Stimulated activated CD8-positive, alpha-beta memory T cell treated with anti-CD3 and anti-CD28 coated beads, Interleukin-7, amount 100 ng/mL, for 24 hours (primary cell): ENCODE data around the gene DSTYK.
"Not testable (repeated sequence)": the region's sequence is repeated elsewhere in the genome, so short reads cannot be mapped to it uniquely, and the experiment has no call there.

ENCODE experiments used
- DNase-seq: peaks from one replicate; pipeline ENCODE4 v3.0.0-alpha.2; 2020; ENCODE audit warnings: low read depth

The DSTYK gene

DNA sequence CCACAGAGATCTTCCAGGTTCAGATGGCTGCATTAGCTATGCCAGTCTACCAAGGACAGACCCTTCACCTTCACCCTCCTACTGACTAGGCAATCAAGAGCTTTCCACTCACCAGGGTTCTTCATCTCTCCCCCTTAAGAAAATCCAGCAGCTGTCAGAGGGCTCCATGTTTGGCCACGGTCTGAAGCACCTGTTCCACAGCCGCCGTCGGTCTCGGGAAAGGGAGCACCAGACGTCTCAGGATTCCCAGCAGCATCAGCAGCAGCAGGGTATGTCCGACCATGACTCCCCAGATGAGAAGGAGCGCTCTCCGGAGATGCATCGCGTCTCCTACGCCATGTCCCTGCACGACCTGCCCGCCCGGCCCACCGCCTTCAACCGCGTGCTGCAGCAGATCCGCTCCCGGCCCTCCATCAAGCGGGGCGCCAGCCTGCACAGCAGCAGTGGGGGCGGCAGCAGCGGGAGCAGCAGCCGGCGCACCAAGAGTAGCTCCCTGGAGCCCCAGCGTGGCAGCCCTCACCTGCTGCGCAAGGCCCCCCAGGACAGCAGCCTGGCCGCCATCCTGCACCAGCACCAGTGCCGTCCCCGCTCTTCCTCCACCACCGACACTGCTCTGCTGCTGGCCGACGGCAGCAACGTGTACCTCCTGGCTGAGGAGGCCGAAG lies 30.0 kb upstream of the DSTYK start:
- DNase-seq = no peak

DNA sequence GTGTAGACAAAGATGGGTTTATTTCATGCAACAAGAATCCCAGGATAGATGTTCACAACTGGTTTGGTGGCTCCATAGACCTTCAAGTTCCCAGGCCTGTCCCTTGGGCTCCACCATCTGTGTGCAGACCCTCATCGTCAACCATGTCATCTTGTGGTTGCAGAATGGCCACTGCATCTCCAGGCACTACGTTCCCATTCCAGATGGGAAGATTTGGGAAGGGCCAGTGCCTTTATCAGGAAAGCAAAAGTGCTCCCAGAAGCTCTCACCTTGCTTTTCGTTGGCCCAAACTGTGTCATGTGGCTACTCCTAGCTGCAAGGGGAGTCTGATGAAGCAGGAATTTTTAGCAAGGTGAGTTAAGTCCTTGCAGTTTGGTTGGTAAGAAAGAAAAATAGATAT lies 29.1 kb upstream of the DSTYK start:
- DNase-seq = no peak

DNA sequence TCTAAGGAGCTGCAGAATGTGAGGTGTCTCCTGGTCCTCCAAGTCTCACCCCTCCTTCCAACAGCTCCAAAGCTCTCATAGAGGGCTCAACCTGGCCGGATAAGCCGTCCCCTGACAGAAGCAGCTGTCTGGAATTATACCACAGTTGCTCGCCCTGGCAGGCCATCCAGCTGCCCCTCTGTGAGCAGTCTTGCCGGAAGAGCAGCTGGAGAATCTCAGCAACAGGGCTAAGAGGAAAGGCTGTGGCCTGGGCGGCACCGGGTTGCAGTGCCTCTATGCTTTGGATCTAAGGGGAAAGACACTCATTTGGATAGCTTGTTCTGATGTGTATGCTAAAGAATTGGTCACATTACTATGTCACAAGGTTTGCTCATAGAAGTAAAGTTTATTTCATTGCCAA lies 28.6 kb upstream of the DSTYK start:
- DNase-seq = no peak

DNA sequence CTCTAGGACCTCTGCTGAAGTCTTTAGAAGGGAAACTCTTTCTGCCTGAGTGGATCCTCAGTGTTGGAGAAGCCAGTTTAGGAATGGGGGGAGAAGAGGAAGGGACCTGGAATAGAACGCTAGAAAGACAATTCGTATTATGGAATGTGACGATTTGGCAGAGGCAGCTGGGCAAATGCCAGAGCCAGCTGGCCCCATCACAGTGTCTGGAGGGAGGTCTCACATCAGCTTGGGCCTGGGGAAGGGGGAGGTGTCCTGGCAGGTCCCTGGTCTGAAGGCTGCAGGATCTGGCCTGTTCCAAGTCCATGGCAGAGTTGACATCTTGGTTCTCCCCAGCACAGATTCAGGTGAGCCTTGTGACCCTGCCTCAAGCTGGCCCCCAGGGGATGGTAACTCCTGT lies 27.6 kb upstream of the DSTYK start:
- DNase-seq = no peak

DNA sequence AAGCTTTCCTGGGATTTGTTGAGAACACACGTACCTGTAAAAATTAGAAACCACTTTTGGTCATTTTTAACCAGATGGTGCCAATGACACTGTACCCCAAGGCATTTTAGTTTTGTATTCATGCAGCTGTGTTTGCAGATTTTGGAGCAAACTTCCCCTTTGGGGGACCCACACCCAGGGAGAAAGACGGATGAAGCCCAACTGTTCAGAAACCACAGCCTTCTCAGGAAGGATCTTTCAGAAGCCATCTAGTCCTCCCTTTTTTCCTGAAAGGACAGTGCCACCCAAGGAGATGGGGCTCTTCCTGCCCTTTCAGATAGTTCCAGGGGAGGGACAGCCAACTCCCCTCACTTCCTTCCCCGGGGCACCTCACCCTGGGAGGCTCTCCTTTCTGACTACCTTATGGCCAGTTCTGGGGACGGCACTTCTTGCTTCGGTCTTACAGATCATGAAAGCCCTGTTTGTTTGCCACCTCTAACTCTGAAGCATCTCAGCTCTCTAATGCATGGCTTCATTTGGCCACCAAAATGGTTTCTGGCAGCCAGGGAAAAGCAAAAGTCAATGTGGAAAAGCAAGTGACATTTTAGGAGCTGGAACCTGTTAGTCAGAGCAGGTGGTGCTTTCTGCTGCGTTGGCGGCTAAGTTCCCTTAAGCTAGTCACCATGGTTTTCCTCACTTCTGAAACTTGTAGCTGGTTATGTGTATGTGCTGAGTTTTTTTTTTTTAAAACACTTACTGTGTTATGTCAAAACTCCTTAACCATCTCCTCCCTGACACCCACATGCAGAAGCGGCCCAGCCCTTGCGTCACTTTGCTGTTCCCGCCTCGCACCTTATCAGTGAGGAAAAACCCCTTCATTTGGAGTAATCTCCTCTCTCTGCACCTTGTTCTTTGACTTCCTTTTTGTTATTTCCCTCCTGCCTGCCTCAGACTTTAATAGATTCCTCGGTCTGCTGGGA lies 26.3 kb upstream of the DSTYK start:
- no peak for DNase-seq

DNA sequence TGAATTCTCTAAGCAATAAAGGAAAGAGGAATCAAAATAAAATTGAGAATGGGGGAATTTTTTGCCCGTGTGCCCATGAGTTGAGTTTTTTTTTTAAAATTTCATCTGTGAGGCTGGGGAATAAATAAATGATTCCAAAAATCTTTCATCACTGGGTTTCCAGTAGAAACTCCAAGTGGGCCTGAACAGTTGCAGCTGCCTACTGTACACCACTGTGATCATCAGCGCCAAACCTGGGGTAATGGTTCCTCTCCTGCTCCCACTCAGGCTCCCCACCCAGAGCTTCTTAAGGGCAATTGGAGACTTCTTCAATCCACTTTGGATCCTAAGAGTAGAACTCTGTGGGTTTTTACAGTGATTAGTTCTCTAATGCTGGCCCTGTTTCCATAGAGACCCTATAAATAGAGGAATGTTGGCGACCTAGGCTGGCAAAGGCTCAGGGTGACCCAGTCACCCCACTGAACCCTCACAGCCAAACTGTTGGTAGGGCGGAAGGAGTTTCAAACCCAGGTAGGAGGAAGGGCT lies 25.5 kb upstream of the DSTYK start:
- DNase-seq = no peak

DNA sequence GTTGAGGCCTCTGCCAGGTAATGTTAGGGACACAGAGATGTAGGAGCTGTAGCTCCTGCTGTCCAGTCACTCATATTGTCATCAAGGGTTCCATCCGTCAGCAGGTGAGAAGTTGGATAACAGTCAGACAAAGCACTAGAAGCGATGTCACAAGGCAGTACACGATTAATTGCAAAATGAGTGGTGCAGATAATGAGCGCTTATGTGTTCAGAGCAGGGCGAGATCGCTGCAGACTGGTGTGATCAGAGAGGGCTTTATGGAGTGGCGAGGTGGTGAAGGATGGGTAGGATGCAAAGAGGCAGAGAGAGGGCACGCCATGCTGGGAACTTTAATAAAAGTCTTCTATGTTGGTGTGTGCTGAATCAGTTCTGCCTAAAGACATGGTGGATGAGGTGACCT lies 25.0 kb upstream of the DSTYK start:
- no peak for DNase-seq

DNA sequence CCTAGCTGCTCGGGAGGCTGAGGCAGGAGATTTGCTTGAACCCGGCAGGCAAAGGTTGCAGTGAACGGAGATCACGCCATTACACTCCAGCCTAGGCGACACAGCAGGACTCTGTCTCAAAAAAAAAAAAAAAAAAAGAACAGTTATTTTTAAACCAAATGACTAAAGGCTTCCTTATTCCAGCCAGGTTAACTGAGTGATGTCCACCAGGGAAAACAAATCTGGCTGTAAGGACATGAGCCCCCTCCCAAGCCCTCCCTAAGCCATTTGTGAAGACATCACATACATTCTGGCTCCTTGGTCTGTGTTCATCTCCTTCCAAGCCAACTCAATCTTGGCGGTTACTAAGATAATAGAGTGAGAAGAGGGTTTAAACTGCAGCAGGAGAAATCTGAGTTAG lies 24.4 kb upstream of the DSTYK start:
- DNase-seq = no peak

DNA sequence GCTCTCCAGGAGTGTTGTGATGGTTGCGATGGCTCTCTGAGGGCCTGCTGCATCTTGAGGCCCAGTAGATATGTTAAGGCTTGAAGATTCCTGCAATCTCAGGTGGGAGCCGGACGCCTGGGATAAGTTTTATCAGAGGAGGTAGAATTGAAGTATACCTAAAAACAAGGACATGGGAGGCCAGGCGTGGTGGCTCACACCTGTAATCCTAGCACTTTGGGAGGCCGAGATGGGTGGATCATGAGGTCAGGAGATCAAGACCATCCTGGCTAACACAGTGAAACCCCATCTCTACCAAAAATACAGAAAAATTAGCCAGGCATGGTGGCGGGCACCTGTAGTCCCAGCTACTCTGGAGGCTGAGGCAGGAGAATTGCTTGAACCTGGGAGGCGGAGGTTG lies 22.5 kb upstream of the DSTYK start:
- not testable (repeated sequence) for DNase-seq

DNA sequence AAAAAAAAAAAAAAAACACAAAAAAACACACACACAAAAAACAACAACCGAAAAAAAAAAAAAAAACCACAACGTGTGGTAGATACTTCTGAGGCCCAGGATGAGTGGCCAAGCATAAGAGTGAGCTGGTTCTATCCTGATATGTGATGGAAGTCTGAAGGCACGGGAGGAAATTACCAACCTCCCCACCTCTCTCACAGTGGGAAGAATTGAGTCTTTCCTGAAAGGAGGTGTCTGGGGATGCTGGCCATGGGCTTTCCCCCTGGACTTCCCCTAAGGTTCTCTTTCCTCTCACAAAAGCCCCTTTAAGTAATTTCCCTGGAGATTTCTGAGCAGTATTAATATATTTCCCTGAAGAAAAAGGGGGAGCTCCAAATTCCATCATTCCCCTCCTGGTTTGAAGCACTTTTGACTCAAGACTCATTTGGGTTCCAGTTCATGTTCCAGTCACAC lies 21.5 kb upstream of the DSTYK start:
- DNase-seq = no peak

DNA sequence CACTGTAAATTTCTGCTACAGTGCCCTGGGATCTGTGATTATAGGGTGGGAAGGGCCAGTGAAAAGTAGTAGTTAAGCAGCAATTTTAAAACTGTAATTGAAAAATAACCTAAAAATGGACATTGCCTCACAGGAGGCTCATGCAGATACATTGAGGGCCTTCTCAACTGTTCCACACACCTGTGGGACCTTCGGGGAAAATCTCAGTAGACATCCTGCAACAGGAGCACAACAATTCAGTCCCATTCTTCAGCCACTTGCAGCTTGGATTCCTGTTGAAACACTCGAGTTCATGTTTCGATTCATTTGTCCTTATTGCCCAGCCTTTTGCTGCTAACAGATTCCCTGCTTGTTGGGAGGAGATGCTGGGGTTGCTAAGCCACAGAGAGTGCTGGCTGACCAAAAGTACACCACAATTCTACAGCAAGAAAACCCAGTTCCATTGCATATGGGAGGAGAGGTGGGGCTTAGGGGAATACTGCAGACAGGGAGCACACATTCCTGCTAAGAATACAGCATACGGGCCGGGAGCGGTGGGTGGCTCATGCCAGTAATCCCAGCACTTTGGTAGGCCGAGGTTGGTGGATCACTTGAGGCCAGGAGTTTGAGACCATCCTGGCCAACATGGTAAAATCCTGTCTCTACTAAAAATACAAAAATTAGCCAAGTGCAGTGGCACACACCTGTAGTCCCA lies 20.8 kb upstream of the DSTYK start:
- no peak for DNase-seq

DNA sequence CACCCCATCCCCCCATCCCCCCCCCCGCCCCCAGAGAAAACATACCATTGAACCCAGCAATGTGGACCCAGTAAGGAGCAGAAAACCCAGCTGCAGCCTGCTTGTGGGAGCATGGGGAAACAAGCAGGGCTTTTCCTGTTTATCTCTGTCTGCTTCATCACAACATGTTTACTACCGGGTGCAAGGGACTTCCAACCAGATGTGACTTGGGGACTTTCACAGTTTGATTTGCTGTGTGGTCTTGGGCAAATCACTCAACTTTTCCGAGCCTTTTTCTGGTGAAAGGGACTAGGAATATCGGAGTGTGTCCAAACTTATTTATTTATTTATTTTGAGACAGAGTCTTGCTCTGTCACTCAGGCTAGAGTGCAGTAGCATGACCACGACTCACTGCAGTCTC lies 19.5 kb upstream of the DSTYK start:
- no peak for DNase-seq

DNA sequence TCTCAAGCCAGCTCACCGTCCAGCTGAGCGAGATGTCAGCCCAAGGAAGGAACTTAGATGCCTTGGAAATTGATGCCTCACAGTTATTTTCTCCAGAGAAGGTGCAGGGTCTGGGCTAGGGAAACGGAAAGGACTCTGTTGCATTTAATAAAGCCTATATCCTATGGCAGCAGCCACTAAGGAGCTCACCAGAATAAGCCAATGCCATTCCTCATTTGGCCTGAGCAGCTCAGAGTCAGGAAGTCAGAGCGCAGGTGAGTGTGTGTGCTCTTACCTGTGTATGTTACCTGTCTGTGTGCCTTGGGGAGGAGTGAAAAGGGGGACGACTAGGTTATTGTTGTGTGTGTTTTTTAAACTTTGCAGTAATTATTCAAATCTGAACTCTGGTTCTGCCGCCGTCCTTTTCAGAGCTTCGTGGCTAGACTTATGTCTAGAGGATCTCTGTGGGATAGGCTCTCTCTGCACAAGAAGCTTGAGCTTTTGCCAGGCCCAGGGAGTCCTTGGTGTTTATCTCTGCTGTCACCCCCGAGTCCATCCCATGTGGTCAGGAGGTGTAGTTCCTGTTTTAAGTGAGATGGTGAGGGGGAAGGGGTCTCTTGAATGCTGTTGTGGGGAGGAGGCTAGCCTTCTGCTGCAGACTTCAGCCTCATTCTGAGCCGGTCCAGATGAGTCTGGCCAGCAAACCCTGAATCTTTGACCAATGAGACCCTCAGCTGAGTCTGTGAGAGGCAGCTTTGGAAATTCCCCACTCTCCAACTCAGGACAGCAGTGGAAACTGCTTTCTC lies 18.6 kb upstream of the DSTYK start:
- no peak for DNase-seq

DNA sequence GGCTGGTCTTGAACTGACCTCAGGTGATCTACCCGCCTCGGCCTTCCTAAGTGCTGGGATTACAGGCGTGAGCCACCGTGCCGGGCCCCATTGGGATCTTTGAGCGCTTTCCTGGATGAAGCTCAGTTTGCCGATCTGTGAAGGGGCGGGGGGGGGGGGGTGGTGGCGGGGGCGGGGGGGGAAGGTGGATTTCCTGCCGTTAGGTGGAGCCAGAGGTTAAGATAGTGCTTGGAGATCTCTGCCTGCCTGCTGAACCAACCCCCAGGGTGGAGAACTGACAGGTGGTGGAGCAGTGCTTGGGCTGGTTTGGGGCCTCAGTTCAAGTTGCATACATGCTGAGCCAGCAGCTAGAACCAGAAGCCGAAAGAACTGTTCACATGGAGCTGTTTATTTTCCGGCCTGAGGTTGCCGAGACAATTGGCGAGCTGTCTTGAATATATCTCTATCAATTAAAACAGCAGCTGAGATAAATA lies 17.9 kb upstream of the DSTYK start:
- no peak for DNase-seq

DNA sequence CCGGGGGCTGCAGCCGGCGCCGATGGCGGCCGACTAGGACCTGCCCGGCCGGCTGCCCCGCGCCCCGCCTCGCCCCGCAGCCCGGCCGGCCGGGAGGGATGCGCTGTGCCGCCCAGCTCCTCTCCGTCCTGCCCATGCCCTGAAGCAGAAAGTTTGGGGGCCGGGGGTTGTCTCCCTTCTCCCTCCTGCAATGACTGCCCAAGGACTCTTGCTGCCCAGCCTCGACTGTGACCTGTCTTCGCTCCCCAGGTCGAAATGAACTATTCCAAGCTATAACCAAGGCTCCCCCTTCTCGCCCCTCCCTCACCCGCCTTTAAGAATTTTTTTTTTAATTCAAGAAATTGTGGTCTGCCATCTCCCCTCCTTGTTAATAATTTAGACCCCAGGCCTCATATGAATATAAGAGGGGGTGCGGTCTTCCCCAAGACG lies 16.6 kb upstream of the DSTYK start:
- no peak for DNase-seq

DNA sequence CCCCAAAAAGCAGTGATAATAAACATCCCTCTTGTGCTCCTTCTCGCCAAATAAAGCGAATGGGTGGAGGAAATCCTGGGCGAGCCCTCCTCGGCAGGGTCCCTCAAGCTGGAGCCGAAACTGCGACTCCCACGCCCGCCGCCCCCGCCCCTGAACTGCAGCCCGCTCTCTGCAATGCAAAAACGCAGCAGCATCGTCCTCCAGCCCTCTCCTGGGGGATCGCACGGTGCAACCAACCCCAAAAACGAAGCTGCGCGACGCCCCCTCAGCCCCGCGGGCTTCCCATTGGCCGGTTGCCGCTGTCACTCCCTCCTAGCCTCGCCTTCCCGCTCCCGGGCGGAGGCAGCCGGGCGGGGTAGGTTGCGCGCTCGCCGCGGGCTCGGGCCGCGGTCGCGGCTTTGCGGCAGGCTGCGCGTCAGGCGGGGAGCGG lies 16.1 kb upstream of the DSTYK start, which contains the start of gene TMCC2:
TSS of gene TMCC2 (plus strand) at position 363 of the 430 bp plus-strand sequence. CDS start 619 bp downstream, outside the sequence.
- DNase-seq = peak; percentile 63

DNA sequence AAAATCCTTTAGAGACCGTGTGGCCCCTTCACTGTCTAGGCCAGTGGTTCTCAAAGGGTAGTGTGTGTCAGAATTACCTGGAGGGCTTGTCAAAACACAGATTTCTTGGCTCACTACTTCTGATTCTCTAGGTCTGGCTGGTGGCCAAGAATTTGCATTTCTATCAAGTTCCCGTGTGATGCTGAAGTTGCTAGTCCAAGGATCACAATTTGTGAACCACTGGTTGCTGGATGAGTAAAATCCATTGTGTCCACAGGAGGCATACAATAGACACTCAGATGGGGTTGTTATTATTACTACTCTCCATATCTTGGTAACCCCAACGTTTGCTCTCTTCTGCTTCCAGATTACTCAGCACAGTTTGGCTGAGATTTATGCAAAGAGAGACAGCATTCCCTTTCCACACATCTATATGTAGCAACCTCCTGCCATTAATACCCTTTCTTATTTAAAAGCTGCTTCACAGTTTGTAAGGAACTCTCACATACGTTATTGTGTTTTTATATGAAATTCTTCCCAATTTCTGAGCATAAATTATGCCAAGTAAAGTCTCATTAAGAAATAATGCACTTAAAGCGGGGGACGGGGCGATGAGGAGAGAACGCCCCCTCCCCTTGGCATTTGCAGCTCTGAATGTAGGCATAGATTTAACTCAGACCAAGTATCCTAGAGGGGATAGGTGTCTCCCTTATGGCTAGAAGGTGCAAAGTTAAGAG lies 15.5 kb upstream of the DSTYK start:
- no peak for DNase-seq

DNA sequence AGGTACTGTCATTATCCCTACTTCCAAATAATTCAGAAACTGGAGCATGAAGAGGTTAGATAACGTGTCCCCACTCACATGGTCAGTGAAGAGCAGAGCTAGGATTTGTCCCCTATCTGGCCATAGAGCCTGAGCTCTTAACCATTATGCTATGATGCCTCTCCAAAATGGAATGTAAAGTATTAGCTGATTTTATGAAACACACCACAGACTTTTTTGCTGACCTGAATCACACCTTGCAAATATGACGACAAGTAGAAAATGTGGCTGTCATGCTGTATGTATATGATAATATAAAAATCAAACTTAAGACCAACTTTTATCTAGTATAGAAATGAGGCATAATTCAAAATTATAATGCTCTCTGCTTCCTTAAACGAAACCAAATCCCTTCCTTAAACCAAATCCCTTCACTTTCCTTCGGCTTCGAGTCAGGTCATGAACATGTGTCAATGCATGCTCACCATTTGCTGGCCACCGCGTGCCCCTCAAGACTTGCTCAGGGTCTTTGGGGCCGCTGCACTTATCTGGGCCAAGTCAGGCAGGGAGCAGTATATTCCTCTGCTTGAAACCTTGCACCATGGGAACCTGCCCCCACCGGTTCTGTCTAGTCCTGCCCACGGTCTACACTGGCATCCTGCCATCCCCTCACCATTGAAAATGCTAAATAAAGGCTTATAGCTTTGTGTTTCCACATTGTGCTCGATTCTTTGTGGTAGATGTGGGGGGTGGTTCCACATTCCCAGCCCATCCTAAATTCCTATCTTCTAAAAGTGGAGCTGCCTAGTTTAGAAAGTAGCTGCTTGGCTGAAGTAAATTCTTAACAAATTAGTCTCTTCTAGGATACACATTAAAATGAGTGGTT lies 14.6 kb upstream of the DSTYK start:
- DNase-seq = no peak

DNA sequence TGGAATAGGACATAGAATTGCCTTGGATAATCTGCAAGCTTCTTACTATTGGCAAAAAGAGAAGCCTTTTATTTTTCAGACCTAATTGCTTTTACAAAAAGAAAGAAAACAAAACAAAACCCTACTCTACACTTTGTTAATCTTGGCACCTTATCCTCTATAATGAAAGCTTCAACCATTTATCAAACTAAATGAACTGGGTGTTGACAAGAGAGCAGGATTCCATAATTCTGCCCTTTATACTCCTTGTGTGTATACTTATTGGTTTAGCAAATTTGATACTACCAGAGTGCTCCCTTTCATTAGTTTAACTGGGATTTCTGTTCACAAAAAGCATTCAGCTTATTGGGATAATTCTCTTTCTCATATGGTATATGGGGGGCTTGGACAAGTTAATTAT lies 13.2 kb upstream of the DSTYK start:
- DNase-seq = no peak

DNA sequence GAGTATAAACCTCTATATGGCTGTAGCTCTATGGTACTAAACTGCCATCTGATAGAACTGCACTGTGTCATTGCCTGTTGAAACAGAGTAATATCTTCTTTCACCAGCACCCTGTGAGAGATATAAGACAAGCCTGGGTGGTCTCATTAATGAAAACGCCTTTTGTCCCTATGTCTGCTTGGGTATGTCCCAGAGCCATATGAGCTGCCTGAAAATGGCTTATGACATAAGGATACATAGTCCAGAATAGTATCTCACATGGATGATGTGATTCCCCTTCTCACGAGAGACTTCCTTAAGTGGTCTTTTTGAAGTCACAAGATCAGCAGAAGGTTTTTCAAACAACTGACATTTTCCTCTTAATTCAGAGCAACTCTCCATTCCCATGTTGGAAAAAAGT lies 8.9 kb upstream of the DSTYK start:
- DNase-seq = no peak
